NOMO-1 (cell line): ENCODE data around the gene WIPF3.
"Not testable (repeated sequence)": the region's sequence is repeated elsewhere in the genome, so short reads cannot be mapped to it uniquely, and the experiment has no call there.

ENCODE experiments used
- DNase-seq, 2 experiments: peaks; one replicate each; lab custom pipeline; 2025; ENCODE audit not compliant: unreplicated experiment in 2 of 2; lab: John Stamatoyannopoulos, UW

The WIPF3 gene

GRCh38 chr7:29875741-29876140 is 69.4 kb downstream of the WIPF3 start:
- DNase-seq = no peak

GRCh38 chr7:29877196-29877595 is 70.9 kb downstream of the WIPF3 start:
- no peak for DNase-seq

- peak in 1 of 2 experiments; percentile 22 for DNase-seq
Observed at GRCh38 chr7:29878081-29878688, 71.9 kb downstream of the WIPF3 start.

- no peak for DNase-seq
Observed at GRCh38 chr7:29879609-29880008, 73.3 kb downstream of the WIPF3 start.

GRCh38 chr7:29881724-29882123 is 75.4 kb downstream of the WIPF3 start:
- no peak for DNase-seq

GRCh38 chr7:29882481-29882880 is 76.2 kb downstream of the WIPF3 start:
- no peak for DNase-seq

- no peak for DNase-seq
Observed at GRCh38 chr7:29883462-29884398, 77.4 kb downstream of the WIPF3 start.

- no peak for DNase-seq
Observed at GRCh38 chr7:29884399-29885272, 78.3 kb downstream of the WIPF3 start.

- DNase-seq = no peak
Observed at GRCh38 chr7:29885626-29886025, 79.3 kb downstream of the WIPF3 start.

- no peak for DNase-seq
Observed at GRCh38 chr7:29886827-29887226, 80.5 kb downstream of the WIPF3 start.

- no peak for DNase-seq
Observed at GRCh38 chr7:29888006-29888405, 81.7 kb downstream of the WIPF3 start.

GRCh38 chr7:29889288-29889687 is 83.0 kb downstream of the WIPF3 start:
- DNase-seq = no peak

- no peak for DNase-seq
Observed at GRCh38 chr7:29890251-29890650, 83.9 kb downstream of the WIPF3 start.

GRCh38 chr7:29890786-29891185 is 84.5 kb downstream of the WIPF3 start:
- not testable (repeated sequence) for DNase-seq

GRCh38 chr7:29891766-29892165 is 85.5 kb downstream of the WIPF3 start:
- no peak for DNase-seq

- no peak for DNase-seq
Observed at GRCh38 chr7:29892231-29892630, 85.9 kb downstream of the WIPF3 start.

- DNase-seq = no peak
Observed at GRCh38 chr7:29893351-29893965, 87.2 kb downstream of the WIPF3 start.

- DNase-seq = no peak
Observed at GRCh38 chr7:29894256-29894655, 87.9 kb downstream of the WIPF3 start.

- DNase-seq = no peak
Observed at GRCh38 chr7:29895559-29895958, 89.3 kb downstream of the WIPF3 start.

- DNase-seq = no peak
Observed at GRCh38 chr7:29896685-29897411, 90.5 kb downstream of the WIPF3 start.
